GM23338 (cell line): ENCODE data around the gene C2. TPM values are rescaled to one million over a fixed set of nuclear protein-coding genes. Genes with fewer than 3 reads are reported as not detected.
A peak's percentile ranks its signal among the peaks of the same experiment; 100 is the strongest.

Source experiments
- ATAC-seq: fragments of 200-7000 bp; cut with Tn5 transposase; 3 replicates; pipeline ENCODE4 v1.9.1; 2020
- DNase-seq: peaks from one replicate; pipeline ENCODE4 v3.0.0-alpha.2; 2015; ENCODE audit warnings: low spot score
- H2AFZ ChIP-seq: fragments of 200-600 bp; sonication (generic); 2 replicates; pipeline ENCODE4 v1.8.0; 2016; ENCODE audit warnings: antibody characterized with exemption, mild to moderate bottlenecking, moderate library complexity
- H3F3A ChIP-seq: fragments of 200-600 bp; sonication (generic); replicated peaks from 2 replicates; pipeline ENCODE4 v1.8.0; 2017; ENCODE audit warnings: antibody characterized with exemption, mixed run types, low read depth
- H3K27ac ChIP-seq: fragments of 200-600 bp; sonication (generic); 2 replicates; pipeline ENCODE4 v1.6.1; 2016; ENCODE audit warnings: low read depth
- H3K27me3 ChIP-seq: fragments of 200-600 bp; sonication (generic); 2 replicates; pipeline ENCODE4 v1.8.0; 2016; ENCODE audit warnings: mild to moderate bottlenecking, mixed run types, moderate library complexity; ENCODE audit not compliant: insufficient read depth
- H3K36me3 ChIP-seq: fragments of 200-600 bp; sonication (generic); 2 replicates; pipeline ENCODE4 v1.8.0; 2016; ENCODE audit warnings: mild to moderate bottlenecking; ENCODE audit not compliant: insufficient read depth
- H3K4me1 ChIP-seq: fragments of 200-600 bp; sonication (generic); 2 replicates; pipeline ENCODE4 v1.8.0; 2016; ENCODE audit warnings: mild to moderate bottlenecking, moderate library complexity; ENCODE audit not compliant: insufficient read depth
- H3K4me2 ChIP-seq: fragments of 200-600 bp; sonication (generic); 2 replicates; pipeline ENCODE4 v1.7.1; 2017; ENCODE audit warnings: mixed run types
- H3K4me3 ChIP-seq: fragments of 200-600 bp; sonication (generic); 2 replicates; pipeline ENCODE4 v1.6.1; 2016; ENCODE audit warnings: mixed run types
- H3K79me2 ChIP-seq: fragments of 200-600 bp; sonication (generic); replicated peaks from 2 replicates; pipeline ENCODE4 v1.8.0; 2017; ENCODE audit warnings: mild to moderate bottlenecking; ENCODE audit not compliant: insufficient read depth
- H3K9me2 ChIP-seq: fragments of 200-600 bp; sonication (generic); 2 replicates; pipeline ENCODE4 v1.8.0; 2017; ENCODE audit not compliant: insufficient read depth
- H4K20me1 ChIP-seq: fragments of 200-600 bp; sonication (generic); replicated peaks from 2 replicates; pipeline ENCODE4 v1.8.0; 2017; ENCODE audit warnings: mild to moderate bottlenecking; ENCODE audit not compliant: insufficient read depth
- H3K27ac Mint-ChIP-seq: 2 replicates; pipeline ENCODE4 v1.8.0; 2020; ENCODE audit warnings: inconsistent platforms, mild to moderate bottlenecking, moderate library complexity, mixed read lengths
- H3K27me3 Mint-ChIP-seq: 3 replicates; pipeline ENCODE4 v1.8.0; 2022; ENCODE audit warnings: low read depth, mild to moderate bottlenecking, moderate library complexity, mixed read lengths, inconsistent platforms; ENCODE audit not compliant: insufficient read depth, poor library complexity
- H3K36me3 Mint-ChIP-seq: 3 replicates; pipeline ENCODE4 v1.8.0; 2021; ENCODE audit warnings: low read depth, mild to moderate bottlenecking, inconsistent platforms, moderate library complexity, mixed read lengths
- H3K4me1 Mint-ChIP-seq: 3 replicates; pipeline ENCODE4 v1.8.0; 2020; ENCODE audit warnings: mild to moderate bottlenecking, inconsistent platforms, mixed read lengths
- H3K4me3 Mint-ChIP-seq: 3 replicates; pipeline ENCODE4 v1.8.0; 2021; ENCODE audit warnings: moderate library complexity, mild to moderate bottlenecking, inconsistent platforms, mixed read lengths
- H3K9me3 Mint-ChIP-seq: 3 replicates; pipeline ENCODE4 v1.8.0; 2020; ENCODE audit warnings: moderate library complexity, mild to moderate bottlenecking, inconsistent platforms, mixed read lengths
- CTCF ChIP-seq, 2 experiments: fragments of 200-600 bp in 1 of 2; sonication (generic) in 1 of 2; conservative IDR thresholded peaks; 2 replicates each; pipeline versions ENCODE4 v1.5.1 to v1.6.1; 2016 to 2017; ENCODE audit warnings: antibody characterized with exemption in 2 of 2, low read depth in 2 of 2, mild to moderate bottlenecking in 2 of 2, moderate library complexity in 1 of 2
- EZH2 ChIP-seq: fragments of 200-600 bp; sonication (generic); IDR thresholded peaks from one replicate; pipeline ENCODE4 v1.8.0; 2017; ENCODE audit warnings: antibody characterized with exemption, mild to moderate bottlenecking, low read depth; ENCODE audit not compliant: unreplicated experiment
- EZH2phosphoT487 ChIP-seq: fragments of 200-600 bp; sonication (generic); IDR thresholded peaks from one replicate; pipeline ENCODE4 v1.8.1; 2018; ENCODE audit warnings: antibody characterized with exemption; ENCODE audit not compliant: unreplicated experiment
- JUNB ChIP-seq: IDR thresholded peaks from one replicate; pipeline ENCODE4 v1.6.1; 2016; ENCODE audit warnings: antibody characterized with exemption; ENCODE audit not compliant: unreplicated experiment
- ZNF462 ChIP-seq: fragments of 250-450 bp; sonication (Bioruptor Pico); IDR thresholded peaks from 2 replicates; pipeline ENCODE4 v1.5.0; 2020; ENCODE audit warnings: mild to moderate bottlenecking, moderate library complexity
- polyA plus RNA-seq: library from polyadenylated mRNA; unstranded; fragments of >200 nt; fragmentation: Nextera tagmentation; extraction: Ambion mirVana; gene quantifications from 2 replicates; pipeline ENCODE4 v1.2.1, GENCODE V29; 2016
- total RNA-seq: library from RNA; depleted of rRNA; stranded (reverse); fragments of >200 nt; shearing (Covaris generic); gene quantifications from 2 replicates; pipeline ENCODE4 v1.2.3, GENCODE V29; 2014

C2 gene
- total and polyA plus RNA-seq, 2 experiments from 2014 or later: 0.16 to 1.7 TPM

DNA sequence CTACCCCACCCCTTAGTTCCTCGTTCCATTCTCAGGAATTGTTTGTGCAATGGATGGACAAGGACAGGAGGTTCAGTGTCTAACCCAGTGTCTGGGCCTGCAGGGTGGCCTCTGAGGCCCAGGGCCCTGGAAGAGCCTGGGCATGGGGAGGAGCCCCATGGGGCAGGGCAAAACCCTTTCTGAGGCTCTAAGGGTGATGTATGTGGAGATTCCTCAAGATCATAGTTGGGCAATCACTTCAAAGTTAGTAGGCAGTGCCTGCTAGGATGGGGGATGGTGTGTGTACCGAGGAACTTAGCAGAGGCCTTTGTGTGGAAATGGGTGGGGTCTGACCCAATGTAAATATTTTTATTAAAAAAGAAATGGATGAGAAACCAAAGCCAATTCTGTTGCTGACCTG, 6.7 kb upstream of the C2 start:
- H3K36me3 ChIP-seq: no peaks in the 10 kb centered on the region
- H3F3A ChIP-seq: no peaks in the 10 kb centered on the region
- H3K4me3 Mint-ChIP-seq: no peak overlapping the region
- no peaks in the 10 kb centered on the region for H3K79me2 ChIP-seq
- no peaks in the 10 kb centered on the region for H3K36me3 Mint-ChIP-seq
- H3K4me3 ChIP-seq: no peak overlapping the region
- H3K27ac Mint-ChIP-seq: no peak overlapping the region
- H3K4me1 ChIP-seq: no peaks in the 10 kb centered on the region
- ATAC-seq (no peak), DNase-seq (no peak)
- no peak overlapping the region for H3K27ac ChIP-seq
- no peaks in the 10 kb centered on the region for H3K9me3 Mint-ChIP-seq
- TF ChIP-seq JUNB (no peak), ZNF462 (CRISPR knock-in tag) (no peak), EZH2 (no peak), CTCF (conservative IDR thresholded peaks at IDR 0.05; ENCODE audit: low read depth in 2 of 2) (no peak)
- H3K4me1 Mint-ChIP-seq: no peaks in the 10 kb centered on the region; the same call in 2 of the 3 replicates
- no peaks in the 10 kb centered on the region for H4K20me1 ChIP-seq
- no peak overlapping the region for H2AFZ ChIP-seq
- peaks cover 6% of the 10 kb centered on the region for H3K27me3 Mint-ChIP-seq
- H3K4me2 ChIP-seq: no peak overlapping the region
- H3K9me2 ChIP-seq: no peaks in the 10 kb centered on the region
- no peaks in the 10 kb centered on the region for H3K27me3 ChIP-seq

DNA sequence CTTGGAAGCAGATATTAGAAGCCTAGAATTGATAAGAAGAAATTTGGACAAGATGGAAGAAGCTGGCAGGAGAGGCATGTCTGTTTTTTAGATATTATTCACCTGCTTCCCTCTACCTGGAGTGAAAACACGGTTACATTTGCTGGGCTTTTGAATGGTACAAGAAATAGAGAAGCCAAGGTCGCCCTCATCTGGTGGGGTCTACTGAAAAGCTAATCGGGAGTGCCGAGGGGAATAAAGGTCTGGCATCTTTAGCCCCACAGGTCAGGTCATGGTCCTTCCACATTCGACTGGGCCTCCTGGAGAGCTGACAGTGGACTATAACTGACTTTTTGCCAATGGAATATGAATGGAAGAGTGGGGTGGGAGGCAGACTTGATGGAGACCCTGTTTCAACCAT, 4.6 kb upstream of the C2 start:
- peaks cover 5% of the 10 kb centered on the region for H3K27me3 Mint-ChIP-seq
- H3K4me1 Mint-ChIP-seq: peaks cover 3% of the 10 kb centered on the region; the same call in 2 of the 3 replicates
- Histone ChIP-seq H3K79me2 (no peaks in the 10 kb centered on the region), H3K27ac (no peak overlapping the region), H3K36me3 (no peaks in the 10 kb centered on the region), H3K9me2 (no peaks in the 10 kb centered on the region), H4K20me1 (no peaks in the 10 kb centered on the region), H3F3A (no peaks in the 10 kb centered on the region), H3K27me3 (no peaks in the 10 kb centered on the region), H2AFZ (no peak overlapping the region), H3K4me1 (no peaks in the 10 kb centered on the region), H3K4me2 (no peak overlapping the region), H3K4me3 (no peak overlapping the region)
- DNase-seq (peak; percentile 69), ATAC-seq (peak; percentile 92)
- TF ChIP-seq CTCF (conservative IDR thresholded peaks at IDR 0.05; ENCODE audit: low read depth in 2 of 2): peak; percentile 61 to 76
- no peak for TF ChIP-seq EZH2phosphoT487
- H3K9me3 Mint-ChIP-seq: no peaks in the 10 kb centered on the region
- H3K4me3 Mint-ChIP-seq: no peak overlapping the region; the same call in 2 of the 3 replicates
- no peaks in the 10 kb centered on the region for H3K36me3 Mint-ChIP-seq
- no peak overlapping the region for H3K27ac Mint-ChIP-seq
